COLO668 (cell line): Measurements from ENCODE around the gene CCDC78.

Source experiments
- DNase-seq: peaks from one replicate; lab custom pipeline; 2025; ENCODE audit not compliant: unreplicated experiment; lab: John Stamatoyannopoulos, UW

Gene CCDC78

GRCh38 chr16:725463-726187 lies 618 bp downstream of the CCDC78 start:
- peak; percentile 84 for DNase-seq

- DNase-seq, result no peak
Observed at GRCh38 chr16:725041-725376, 1.2 kb downstream of the CCDC78 start.

DNA sequence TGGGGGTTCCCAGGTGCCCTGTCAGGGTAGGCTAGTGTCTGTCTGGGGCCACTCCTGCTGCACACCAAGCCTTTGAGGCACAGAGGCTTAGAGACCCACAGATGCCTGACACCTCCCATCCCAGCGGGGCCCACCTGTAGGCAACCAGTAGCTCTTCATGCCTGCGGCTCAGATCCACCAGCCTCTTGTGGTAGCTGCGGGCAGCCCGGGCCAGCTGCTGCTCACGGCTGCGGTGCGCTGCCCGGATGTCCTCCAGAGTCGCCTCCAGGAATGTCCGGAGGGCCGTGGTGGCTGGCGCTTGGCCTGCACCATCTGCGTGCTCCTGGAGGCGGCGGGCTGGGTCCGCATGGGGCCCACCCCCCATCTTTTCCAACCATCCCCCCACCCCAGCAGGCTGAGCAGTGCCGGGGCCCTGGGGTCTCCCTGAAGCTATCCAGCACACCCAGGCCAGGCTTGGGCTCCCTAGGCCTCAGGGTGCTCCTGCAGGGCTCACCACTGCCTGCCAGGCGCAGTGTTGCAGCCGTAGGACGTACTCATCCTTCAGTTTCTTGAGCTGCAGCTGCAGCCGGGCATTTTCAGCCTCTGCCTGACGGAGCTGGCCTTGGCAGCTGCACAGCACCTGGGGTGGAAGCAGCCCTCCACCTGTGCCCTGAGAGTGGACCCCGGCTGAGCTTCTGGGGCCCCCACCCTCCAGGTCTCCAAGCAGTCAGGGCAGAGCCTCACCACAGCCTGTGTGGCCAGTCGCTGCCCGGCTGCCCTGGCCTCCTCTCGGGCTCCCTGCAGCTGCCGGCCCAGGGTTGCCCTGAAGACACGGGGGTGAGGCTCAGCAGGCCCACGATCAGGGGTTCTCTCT lies 1.8 kb downstream of the CCDC78 start:
- DNase-seq, result peak; percentile 38

DNA sequence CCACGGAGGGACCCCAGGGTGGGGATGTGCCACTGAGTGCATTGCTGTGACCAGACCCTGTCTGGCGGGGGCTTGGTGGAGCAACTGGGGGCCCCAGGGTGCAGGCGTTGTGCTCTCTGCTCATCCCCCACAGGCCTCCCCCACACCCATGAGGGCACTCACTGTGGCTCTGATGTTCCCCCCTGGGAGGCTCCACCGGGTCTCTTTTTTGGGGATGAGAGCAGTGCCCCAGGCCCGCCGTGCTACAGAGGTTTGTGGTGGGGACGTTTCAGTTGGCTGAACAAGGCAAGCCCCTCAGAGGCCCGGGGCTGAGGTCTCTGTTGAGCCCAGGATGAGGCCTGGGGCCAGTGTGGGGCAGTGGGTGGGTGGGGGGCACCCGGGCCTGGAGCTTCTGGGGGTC lies 2.5 kb downstream of the CCDC78 start:
- no peak for DNase-seq

GRCh38 chr16:722835-723633 lies 3.2 kb downstream of the CCDC78 start:
- DNase-seq, result no peak

DNA sequence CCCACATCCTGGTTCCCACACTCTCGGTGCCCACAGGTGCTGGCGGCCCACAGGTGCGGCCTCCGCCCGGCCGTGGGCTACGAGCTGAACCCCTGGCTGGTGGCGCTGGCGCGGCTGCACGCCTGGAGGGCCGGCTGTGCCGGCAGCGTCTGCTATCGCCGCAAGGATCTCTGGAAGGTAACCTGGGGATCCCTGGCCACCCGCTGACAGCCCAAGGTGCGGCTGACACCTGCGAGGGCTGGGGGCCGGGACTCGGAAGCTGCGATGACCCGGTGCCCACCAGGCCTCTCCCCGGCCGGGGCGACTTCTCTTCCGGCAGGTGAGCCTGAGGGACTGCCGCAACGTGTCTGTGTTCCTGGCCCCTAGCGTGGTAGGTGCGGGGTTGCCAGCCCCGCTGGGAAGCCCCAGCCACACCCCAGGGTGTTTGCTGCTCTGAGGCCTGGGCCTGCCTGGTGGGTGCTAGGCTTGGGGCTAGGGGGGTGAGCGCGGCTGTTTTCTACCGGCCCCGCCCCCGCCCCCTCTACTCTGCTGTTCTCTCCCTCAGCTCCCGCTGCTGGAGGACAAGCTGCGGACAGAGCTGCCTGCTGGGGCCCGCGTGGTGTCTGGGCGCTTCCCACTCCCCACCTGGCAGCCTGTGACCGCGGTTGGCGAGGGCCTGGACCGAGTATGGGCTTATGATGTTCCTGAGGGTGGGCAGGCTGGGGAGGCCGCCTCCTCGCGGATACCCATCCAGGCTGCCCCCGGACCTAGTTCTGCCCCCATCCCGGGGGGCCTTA lies 4.3 kb downstream of the CCDC78 start:
- DNase-seq, result no peak

- peak; percentile 97 for DNase-seq
Observed at GRCh38 chr16:720990-721764, 5.1 kb downstream of the CCDC78 start, which contains the start of gene ANTKMT. Gene ANTKMT, plus strand, starts transcription at chr16:721146. Its CDS starts 129 bp downstream, at chr16:721275.

DNA sequence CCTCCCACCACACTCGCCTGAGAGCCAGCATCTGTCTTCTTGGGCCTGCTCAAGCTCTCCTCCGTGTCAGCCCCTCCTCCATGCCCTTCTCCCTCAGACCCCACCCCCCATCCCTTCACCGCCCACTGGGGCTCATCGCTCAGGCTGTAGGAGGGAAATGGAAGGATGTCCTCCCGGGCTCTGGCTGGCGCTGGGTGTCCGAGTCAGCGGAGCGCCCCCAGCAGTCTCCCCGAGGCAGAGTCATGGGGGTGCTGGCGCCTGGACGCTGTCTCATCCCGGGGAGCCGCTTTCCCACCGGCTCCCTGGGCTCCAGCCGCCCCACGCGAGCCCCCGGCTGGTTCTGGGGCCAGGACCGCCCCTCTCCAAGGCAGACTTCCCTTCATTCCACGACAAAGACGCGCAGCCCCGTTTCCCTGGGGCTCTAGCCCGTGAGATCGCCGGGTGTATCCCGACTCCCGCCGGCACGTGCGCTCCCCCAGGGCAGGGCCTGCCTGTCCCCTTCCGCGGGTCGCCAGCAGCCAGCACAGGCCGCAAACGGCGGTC lies 5.7 kb downstream of the CCDC78 start:
- DNase-seq, result peak; percentile 72

DNA sequence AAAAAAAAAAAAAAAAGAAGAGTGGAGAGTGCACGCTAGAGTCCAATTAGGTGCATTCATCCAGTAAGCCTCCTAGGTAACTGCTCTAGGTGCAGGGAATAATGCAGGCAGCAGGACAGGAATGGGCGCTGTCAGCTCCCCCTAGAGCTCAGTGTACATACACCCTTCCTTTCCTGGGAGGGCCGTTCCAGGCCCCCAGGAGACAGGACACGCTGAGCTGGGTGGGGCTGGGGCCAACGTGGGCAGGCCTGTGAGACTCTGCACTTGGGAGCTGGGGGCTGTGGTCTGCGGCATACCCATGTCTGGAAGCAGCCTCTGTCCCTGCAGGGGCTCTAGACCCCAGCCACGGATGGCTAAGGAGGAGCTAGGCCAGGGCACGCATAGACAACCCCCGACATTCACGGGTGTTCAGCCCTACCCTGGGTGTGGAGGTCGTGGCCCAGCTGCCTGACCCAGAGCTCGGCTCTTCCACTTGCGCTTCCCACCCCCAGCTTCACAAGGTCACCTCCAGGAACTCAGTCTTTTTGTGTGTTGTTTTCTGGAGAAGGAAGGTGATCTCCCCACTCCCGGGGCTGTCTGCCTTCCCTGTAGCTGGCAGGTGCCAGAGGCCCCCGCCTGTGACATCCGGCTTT lies 6.3 kb downstream of the CCDC78 start:
- peak; percentile 52 for DNase-seq

GRCh38 chr16:718922-719321 lies 7.3 kb downstream of the CCDC78 start:
- DNase-seq, result no peak

DNA sequence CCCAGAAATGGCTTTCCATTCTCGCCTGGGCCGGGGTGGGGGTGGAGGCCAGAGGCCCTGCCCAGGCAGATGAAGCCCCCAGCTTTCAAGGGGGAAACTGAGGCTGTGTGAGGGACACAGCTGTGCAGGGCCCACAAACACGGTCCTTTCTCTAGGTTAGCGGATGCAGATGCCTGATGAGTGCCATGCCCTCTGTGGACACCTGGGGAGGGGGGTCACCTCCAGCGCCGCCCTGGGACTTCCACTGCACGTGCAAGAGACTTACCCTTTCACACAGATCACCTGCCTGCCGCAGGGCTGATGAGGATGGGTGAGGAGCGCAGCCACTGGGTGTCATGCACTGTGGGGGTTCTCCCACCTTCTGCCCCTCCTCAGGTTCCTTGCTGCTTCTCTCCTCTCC lies 7.9 kb downstream of the CCDC78 start:
- DNase-seq, result no peak

- DNase-seq, result no peak
Observed at GRCh38 chr16:717450-718245, 8.6 kb downstream of the CCDC78 start.

DNA sequence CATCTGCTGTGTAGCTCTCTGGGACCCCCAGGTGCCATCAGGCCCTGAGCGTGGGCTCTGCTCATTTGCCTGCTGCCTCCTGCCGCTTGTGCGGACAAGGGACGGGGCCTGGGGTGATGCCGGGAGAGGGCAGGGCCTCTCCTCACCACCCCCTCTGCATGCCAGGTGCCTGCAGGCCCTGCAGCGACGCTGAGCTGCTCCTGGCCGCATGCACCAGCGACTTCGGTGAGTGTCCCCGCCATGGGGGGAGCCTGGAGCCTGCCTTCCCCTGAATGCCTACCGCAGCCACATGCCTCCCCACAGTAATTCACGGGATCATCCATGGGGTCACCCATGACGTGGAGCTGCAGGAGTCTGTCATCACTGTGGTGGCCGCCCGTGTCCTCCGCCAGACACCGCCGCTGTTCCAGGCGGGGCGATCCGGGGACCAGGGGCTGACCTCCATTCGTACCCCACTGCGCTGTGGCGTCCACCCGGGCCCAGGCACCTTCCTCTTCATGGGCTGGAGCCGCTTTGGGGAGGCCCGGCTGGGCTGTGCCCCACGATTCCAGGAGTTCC lies 9.4 kb downstream of the CCDC78 start:
- no peak for DNase-seq

GRCh38 chr16:716200-716568 lies 10.1 kb downstream of the CCDC78 start:
- DNase-seq, result peak; percentile 70

GRCh38 chr16:715477-716199 lies 10.6 kb downstream of the CCDC78 start:
- DNase-seq, result peak; percentile 71

GRCh38 chr16:714558-715476 lies 11.4 kb downstream of the CCDC78 start, which contains the start of gene METRN:
Gene METRN, plus strand, starts transcription at chr16:715118. Its CDS starts 172 bp downstream, at chr16:715290.
- peak; percentile 93 for DNase-seq
